Measurements from ENCODE around the gene CELSR3.

CELSR3 gene

DNA sequence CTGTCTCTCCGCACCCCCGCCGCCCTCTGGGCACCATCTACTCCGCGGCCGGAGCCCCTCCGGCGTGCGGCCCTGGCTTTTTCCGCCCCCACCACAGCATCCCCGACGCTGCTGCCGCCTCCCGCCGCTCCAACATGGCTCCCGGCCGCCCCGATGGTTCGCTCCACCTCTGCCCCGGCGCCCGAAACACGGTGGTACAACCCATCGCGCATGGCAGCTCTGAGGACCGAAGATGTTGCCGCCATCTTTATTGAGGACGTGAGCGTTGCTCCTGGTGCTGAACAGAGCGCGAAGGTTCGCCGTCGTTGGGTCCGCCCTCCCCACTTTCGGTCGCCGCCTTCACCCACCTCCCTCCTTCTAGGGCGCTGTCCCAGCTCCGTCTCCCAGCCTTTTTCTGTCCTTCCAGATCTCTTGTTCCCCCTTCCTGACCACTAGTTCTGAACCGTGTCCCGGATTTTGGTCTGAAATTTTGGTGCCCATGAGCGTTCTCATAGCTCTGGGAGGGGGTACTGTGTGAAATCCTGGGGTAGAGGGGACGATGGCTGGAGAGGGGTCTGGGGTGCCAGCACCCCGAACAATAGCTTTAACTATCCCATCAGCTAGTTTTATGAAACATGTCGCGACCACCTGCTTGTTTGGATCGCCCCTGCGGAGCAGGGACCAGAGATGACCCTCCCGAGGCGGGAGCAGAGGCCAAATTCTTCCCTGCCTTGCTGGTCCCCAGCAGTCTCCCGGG lies at the start of gene CELSR3:
CELSR3 (minus strand) TSS at position 134 of the 736 bp plus-strand sequence. CDS start 252 bp downstream, outside the sequence.
- DNase-seq = no peak

GRCh38 chr3:48711727-48712126 lies 49.0 kb upstream of the CELSR3 start:
- no peak for DNase-seq

DNA sequence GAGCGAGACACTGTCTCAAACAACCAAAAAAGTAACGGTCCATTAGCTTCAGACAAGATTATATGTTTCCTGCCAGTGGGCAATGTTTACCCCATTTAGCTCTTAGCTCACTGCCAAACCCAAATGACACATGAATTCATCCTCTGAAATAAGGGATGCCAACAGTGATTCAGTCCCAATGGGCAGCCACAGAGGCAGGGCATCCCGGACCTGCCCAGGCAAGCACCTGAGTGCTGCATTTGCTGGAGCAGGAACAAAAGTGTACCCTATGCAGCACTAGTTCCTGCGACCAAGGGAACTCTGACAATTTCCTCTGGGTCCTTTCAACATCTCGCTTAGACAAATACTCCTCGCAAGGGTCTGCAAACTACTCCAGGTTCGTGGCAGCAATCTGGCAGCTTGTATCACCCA lies 46.4 kb upstream of the CELSR3 start:
- DNase-seq = no peak

DNA sequence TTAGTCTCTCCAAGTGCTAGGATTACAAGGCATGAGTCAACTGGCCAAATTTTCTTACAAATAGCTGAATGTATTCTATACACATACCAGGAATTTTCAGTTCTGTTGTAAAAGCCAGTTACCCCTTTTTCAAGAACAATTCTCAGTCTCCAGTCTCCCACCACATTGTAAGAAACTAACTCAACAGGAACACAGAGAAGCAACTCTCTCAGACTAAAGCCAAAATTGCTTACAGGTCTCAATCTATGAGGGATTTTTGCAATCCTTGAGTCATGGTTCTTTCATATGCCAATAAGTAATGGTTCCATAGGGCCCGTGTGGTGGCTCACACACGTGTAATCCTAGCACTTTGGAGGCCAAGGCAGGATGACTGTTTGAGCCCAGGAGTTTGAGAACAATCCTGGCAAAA lies 45.8 kb upstream of the CELSR3 start:
- no peak for DNase-seq

DNA sequence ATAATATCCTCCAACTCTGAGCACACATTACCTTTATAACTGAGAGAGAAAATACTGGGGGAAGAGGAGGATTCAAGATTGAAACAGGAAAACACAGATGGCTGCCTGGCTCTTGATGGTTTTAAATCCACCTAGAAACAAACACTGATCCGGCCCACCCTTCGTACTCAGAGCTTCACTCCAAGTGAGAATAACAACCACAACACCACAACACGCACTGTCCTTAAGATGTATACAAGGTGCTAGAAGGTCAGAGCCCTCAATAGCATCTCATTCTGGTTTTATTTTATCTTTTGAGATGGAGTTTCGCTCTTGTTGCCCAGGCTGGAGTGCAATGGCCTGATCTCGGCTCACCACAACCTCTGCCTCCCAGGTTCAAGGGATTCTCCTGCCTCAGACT lies 44.5 kb upstream of the CELSR3 start:
- DNase-seq = no peak

DNA sequence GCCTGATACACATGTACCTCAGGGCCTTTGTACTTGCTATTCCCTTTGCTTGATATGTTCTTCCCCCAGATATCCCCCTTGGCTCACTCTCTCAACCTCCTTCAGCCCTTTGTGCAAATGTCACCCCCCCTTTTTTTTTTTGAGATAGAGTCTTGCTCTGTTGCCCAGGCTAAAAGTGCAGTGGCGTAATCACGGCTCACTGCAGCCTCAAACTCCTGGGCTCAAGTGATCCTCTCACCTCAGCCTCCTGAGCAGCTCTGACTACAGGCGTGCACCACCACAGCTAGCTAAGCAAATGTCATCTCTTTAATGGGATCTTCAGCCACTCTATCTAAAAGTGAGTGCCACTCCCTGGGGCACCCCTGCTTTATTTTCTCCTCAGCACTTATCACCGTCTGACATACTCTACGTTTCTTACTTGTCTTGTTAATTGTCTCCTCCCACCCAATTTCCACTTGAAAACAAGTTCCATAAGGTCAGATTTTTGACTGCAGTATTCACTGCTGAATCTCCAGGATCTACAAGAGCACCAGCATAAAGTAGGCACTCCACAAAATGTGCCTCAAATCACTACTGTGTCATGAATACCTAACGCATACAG lies 39.7 kb upstream of the CELSR3 start:
- DNase-seq = no peak

DNA sequence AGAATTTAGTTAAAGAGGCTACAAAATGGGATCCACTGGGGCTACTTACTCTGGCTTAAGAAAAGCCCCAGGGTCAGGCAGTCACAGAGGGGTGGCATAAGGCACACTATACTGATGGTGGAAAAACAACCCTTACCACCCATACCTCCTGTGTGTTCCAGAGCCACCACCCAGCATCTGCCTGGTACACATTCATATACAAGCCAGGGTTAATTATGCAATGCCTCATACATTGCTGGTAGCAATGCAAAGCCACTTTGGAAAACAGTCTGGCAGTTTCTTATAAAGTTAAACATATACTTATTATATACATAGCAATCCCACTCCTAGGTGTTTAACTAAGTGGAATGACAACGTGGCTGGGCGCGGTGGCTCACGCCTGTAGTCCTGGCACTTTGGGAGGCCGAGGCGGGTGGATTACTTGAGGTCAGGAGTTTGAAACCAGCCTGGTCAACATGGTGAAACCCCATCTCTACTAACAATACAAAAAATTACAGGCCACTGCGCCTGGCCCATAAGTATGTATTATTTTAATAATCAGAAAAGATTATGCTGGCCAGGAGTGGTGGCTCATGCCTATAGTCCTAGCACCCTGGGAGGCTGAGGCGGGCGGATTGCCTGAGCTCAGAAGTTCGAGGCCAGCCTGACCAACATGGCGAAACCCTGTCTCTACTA lies 38.2 kb upstream of the CELSR3 start:
- no peak for DNase-seq

DNA sequence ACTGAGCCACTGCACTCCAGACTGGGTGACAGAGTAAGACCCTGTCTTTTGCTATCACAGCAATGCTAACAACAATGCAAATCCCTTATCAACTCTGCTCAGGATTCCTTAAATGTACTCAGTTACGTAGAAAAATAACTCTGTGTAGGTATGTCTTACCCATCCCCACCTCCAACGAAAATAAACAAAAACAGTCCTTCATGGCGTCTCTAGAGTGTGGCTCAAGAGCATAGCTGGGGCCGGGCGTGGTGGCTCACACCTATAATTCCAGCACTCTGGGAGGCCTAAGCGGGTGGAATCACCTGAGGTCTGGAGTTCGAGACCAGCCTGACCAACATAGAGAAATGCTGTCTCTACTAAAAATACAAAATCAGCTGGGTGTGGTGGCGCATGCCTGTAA lies 36.2 kb upstream of the CELSR3 start:
- DNase-seq = no peak

GRCh38 chr3:48697952-48698351 lies 35.3 kb upstream of the CELSR3 start:
- DNase-seq = no peak

GRCh38 chr3:48696601-48697000 lies 33.9 kb upstream of the CELSR3 start:
- DNase-seq = no peak

DNA sequence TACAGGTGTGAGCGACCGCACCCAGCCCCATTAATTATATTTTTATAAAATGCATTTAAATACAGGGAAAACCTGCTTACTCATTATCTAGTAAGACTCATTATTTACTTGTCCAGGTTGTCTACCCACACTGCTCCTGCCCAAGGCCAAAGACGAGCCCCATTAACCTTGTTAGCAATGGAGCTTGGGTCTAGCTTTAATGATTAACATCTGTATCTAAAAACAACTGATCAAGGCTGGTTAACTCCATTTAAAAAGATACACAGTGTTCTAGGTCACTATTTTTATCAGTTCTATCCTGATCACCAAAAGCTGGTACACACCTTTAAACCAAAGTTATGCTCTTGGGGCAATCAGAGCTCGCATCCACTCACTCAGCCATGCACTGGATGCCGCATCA lies 33.5 kb upstream of the CELSR3 start:
- DNase-seq = no peak

DNA sequence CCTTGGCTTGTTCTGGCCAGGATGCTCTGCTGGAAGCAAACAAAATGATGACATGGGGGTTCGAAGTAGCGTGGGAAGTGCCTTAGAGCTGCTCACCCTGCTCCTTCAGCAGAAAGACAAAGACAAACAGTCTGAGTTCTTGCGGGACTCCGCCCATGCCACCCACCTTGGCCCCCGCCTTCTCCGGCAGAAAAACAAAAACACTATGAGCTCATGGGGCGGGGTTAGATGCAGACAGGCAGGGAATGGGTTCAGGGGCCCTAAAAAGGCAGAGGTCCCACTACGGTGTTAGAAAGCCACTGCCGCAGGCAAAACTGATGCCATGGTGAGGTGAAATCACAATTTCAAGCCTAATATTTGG lies 32.7 kb upstream of the CELSR3 start:
- DNase-seq = no peak

GRCh38 chr3:48694610-48695392 lies 32.1 kb upstream of the CELSR3 start:
- no peak for DNase-seq

GRCh38 chr3:48693826-48694225 lies 31.1 kb upstream of the CELSR3 start:
- DNase-seq = no peak

DNA sequence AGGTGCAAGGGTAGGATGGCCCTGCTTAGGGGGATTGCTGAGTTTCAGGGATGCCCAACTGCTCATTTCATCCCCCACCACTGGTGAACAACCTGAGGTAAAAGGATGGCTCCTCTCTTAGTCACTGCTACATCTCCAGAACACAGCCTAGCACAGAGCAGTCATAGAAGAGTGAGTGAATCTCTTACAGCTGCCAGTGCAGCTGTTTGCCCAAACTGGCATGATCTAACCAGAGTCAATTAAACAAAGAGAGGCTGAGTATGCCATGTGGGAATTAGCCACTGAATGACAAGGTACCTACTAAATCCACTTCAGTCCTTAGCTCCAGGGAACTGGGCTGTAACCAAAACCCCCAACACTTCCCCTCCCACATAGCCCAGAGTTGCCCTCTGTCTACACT lies 29.9 kb upstream of the CELSR3 start:
- no peak for DNase-seq

GRCh38 chr3:48690846-48691458 lies 28.3 kb upstream of the CELSR3 start:
- DNase-seq = no peak

DNA sequence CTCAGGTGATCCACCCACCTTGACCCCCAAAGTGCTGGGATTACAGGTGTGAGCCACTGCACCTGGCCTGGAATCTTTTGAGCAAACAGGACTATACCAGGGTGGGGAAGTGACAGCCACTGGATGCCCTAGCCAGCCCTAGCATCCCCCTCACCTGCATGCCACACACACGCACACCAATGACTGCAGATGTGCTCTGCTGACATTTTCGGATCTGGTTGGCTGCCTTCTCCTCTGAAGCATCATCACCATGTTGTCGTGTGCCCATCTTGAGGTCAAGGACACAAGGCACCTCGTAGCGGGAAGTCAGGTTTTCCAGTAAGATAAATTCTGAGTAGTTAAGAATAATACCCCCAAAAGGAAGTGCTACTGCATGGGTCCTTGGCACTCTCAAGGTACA lies 26.7 kb upstream of the CELSR3 start:
- no peak for DNase-seq

- no peak for DNase-seq
Measured at GRCh38 chr3:48688737-48689075, 26.0 kb upstream of the CELSR3 start.

GRCh38 chr3:48688032-48688736 lies 25.5 kb upstream of the CELSR3 start:
- DNase-seq = no peak

DNA sequence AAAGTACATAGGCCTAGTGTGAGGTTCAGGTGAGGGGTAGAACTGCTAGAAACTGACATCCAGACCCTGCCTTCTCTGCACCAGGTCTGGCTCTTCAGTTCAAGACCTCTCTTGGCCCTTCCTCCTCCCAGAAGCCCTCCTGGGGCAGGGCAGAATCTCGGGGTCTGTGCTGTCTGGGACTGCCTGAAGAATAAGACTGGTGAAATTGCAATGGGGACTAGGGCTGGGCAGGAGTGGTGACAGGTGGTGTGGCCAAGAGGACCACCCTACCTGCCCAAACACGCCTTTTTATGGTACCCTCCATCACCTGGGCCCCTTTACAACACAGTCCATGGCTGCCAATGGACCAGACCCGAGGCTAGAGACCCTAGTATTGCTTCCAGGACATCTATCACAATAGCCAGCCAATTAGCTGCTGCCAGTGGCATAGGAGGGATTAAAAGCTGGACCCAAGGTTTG lies 24.6 kb upstream of the CELSR3 start:
- no peak for DNase-seq

GRCh38 chr3:48686538-48687219 lies 24.0 kb upstream of the CELSR3 start:
- no peak for DNase-seq
